GM18868 (cell line): ENCODE results near the gene MUC2.

Experiments
- ATAC-seq: cut with Tn5 transposase; IDR thresholded peaks from one replicate; pipeline ENCODE4 v1.9.1; 2021; ENCODE audit warnings: mild to moderate bottlenecking, moderate library complexity; ENCODE audit not compliant: unreplicated experiment

MUC2 gene

DNA sequence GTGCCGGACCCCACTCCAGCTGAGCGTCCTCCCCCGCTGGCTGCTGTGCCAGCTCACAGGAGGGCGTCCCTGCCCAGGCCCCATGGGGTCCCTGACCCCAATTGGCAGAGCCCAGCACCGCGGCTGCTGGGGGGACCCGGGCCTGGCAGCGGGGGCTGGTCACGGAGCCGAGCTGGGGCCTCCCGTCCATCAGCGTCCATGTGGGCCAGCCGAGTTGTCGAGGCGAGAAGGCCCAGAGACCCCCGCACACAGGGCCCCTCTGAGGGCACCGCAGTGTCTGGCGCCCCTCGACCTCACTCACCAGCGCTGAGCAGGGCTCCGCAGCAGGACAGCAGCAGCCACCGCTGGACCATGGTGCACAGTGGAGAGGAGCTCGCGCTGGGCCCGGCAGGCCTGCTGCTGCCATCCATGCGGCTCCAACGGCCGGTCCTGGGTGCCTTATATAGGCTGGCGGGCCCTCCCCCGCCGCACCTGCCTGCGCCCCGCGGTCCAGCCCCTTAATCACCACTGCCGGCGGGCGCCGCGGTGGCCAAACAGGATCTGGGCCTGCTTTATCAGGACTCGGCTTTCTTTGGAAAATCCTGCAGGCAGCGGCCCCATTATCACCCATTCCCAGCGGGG lies 38.3 kb upstream of the MUC2 start, which contains the start of gene MUC6:
Gene MUC6, minus strand, starts transcription at position 416 of the 621 bp plus-strand sequence. Its CDS starts 63 bp downstream, at position 353.
- ATAC-seq: no peak

DNA sequence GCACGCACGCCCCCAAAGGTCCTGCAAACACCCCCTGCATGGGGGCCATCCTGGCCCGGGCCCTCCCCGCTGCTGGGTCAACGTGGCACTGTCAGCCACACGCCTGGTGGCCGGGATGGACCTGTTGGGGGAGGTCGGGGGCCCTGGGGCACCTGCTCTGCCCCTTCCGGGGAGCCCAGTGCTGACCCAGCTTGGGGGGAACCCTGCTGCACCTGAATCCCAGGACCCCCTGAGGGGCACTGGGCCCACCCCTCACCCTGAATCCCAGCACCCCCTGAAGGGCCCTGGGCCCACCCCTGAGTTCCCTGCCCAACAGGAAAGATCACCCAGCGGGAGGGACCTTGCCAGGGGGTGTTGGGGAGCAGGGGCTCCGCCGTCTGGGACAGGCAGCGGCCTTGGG lies 37.7 kb upstream of the MUC2 start:
- no peak for ATAC-seq

DNA sequence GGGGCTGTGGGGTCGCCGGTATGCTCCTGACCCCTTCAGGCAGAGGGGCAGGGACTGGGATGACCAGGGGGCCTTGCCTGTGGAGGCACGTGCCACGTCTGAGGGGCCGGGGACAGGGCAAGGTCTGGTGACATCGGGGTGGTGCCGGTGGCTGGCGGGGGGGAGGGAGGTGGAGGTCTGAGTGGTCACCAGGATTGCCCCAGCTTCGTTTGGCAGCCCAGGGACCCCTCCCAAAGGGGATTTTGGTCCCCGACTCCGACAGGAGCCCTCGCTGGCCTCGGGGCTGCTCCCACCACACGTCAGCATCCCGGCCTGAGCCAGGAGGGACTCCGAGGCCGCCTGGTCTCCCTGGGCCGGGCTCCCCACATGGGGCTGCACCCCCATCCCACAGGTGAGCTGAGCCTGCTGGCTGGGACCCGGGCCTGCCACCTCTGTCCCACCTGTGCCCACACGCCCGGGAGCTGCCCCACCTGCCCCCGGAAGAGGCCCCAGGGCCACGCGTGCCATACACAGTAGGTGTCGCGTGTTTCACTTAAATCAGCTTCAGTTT lies 37.1 kb upstream of the MUC2 start:
- ATAC-seq: no peak

DNA sequence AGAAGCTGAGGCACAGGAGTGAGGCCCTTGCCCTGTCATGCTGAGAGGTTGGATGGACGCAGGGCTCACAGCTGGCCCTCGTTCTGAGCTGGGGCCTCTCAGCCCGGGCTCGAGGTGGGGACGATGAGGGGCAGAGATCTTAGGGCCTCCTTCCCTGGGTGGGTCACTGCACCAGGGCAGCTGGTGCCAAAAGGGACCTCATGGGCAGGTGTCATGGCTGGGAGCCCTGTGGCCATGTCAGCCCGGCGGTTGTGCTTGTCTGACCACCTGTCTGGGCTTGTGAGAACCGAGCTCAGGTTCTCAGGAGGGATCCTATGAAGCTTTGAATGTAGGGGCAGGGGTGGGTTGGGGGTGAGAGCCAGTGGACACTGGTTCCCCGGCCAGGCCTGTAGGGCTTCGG lies 36.3 kb upstream of the MUC2 start:
- ATAC-seq: no peak

DNA sequence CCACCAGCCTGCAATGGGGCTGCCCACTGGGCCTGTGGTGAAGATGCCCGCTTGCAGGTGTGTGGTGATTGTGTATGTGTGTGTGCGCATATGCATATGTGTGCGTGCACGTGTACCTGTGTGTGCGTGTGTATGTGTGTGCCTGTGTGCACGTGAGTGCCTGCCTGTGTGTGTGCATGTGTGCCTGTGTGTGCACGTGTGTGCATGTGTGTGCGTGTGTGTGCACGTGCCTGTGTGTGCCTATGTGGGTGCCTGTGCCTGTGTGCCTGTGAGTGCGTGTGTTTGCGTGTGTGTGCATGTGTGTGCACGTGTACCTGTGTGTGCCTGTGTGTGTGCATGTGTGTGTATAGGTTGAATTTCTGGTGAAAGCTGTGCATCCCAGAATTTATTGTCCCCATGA lies 35.8 kb upstream of the MUC2 start:
- no peak for ATAC-seq

DNA sequence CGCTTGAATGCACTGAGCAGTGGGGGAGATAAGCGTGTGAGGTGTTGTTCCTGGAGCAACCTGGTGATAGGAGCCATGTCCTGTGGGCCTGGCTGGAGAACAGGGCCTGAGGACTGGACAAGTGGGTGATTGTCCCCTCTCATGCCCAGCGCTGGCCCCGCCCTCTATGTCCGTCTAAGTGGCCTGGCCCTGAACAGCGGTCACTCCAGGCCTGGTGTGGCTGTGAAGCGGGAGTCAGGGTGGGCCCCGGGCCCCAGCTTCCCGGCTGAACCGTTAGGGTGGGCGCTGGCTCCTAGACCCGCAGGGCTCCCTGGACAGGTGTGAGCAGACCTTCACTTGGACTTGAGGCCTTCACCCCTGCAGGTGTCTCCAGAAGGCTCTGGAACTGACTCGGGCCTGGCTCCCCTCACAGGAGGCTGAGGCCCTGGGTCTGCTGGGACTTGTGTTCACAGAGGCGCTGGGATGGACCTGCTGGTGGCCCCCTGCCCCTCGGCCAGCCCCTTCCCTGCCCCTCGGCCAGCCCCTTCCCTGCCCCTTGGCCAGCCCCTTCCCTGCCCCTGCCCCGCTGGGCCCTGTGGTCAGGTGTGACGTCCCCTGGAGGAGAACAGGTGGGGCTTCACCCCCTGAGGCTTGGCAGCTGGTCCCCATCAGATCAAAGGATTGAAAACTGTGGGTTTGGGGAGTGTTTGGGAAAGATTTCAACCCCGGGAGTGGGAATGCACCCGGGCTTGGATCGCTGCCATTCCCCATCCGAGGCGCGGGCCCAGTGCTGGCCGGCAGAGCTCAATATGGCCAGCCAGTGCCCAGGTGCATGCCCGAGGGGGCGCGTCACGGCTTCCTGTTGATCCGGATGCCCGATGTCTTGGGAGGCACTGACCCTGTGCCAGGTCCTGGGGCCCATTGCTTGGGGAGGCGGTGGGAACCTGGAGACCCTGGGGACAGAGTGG lies 34.9 kb upstream of the MUC2 start:
- no peak for ATAC-seq

DNA sequence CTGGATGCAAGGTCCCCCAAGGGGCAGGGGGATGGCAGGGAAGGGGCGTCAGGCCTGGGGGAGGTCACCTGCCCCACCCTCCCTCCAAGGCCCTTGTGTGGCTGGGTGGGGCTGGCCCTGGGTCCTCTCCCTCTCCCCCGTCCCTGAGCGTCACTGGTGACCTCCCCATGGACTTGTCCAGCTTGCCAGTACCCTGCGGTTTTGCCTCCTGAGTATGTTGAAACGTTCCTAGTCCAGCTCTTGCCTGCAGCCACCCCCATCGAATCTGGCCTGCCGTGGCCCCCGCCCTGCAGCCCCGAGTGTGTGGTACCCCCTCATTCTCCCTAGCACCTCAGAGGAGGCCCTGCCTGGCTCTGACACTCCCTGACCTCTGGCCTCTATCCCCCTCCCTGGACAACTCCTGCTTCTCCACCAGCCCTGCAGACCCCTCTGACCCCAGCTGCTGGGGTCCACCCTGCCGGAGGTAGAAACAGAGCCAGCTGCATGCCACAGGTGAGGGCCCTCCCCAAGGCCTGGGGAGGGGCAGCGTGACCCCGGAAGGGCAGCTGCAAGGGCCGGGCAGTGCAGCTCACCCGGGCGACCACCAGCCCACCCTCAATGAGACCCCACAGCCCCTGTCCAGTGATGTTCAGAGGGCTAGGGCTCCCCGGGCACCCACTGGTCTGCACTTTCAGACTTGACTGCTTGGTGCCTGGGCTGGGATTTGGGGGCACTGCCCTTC lies 34.1 kb upstream of the MUC2 start:
- ATAC-seq: no peak

DNA sequence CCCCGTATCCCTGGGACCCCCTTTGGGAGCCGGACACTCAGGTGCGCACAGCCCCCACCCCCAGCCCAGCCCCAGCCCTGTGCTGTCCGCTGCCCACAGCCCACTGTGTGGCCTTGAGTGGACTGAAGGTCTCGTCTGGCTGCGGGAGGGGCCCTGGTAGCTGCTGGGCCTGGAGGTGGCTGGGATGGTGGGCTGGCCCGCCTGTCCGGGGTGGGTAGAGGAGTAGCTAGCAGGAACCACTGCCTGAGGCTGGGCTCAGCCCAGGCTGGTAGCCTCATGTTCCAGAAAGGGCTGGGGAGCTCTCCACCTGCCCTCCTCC lies 33.6 kb upstream of the MUC2 start:
- ATAC-seq: no peak

DNA sequence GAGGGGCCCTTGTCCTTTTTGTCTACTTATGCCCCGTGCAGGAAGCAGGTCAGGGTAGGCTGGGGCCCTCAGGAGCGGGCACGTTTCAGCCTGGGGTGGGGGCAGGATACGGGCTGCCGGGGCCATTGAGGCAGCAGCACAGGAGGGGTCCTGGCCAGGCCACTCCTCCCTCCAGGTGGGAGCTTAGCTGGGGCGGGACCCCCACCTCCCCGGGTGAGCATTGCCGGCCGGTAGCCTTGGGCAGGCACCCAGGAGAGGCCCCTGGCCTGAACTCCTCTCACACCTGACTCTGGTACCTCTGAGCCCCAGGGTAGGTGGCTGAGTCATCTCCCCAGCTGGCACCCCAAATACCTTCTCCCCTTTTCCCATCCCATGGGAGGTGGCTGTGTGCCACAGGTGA lies 33.2 kb upstream of the MUC2 start:
- ATAC-seq: no peak

DNA sequence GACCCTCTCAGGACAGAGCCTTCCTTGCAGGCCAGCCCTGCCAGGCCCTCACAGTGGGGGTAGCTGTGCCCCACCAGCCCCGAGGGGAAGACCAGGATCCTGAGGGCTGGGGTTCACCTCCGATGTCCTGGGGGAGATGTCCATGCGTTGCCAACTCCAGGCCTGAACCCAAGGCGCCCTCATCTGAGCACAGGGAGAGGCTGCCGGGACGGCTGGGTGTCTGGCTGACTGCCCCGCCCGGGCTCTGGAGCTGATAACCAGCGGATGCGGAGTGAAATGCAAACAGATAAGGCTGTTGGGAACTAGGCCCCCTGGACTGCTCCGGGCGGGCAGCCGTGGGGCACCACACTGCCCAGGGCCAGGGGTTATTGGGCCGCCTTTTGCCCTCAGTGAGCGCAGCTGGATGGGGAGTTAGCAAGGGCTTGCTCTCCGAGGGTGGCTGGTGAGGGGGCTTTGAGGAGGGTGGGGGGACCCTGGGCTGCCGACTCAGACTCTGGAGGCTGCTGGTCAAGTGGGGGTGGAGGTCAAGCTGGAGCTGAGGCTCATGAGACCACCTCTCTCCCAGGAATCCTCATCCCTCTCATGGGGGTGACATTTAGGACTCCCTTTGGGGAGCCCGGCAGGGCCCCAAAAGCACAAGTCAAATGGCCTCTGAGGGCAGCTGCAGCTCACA lies 32.6 kb upstream of the MUC2 start:
- no peak for ATAC-seq

DNA sequence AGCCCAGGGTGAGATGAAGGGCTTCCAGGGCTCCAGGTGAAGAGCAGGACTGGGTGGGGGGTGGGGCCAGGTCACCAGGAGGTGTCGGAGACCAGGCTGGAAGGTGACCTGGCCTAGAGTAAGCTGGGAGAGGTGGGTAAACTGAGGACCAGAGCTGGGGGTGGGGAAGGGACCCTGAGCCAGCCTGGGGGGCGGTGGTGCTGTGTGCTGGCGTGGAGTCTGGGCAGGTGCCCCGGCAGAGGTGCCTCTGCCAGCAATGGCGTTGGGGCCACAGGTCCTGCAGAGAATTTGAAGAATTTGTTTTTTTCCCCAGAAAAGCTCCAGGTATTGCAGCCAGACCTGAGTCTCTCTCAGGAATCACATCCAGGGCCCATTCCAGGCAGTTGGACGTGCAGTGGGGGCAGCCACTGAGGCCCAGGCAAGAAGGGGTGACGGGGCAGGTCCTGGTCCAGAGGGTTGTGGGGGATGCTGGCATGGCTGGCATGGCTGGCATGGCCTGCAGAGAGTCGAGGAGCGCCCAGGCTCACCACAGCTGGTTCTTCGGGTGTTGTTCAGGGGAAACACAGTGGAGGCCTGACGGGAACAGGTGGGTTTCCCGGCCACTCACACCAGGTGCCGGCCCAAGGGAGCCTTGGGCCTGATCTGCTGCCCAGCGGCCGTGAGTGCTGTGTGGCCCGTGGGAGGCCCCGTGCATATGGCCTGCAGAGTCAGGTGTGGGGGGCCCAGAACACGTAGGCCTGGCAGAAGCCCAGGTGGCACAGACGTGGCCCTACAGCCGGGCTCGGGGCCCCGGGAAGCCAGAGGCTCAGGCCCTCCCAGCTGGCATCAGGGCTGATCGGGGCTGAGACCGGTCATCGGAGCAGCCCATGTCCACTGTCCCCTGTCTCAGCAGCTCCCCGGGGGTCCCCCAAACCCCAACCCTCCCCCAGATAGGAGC lies 31.8 kb upstream of the MUC2 start:
- no peak for ATAC-seq

DNA sequence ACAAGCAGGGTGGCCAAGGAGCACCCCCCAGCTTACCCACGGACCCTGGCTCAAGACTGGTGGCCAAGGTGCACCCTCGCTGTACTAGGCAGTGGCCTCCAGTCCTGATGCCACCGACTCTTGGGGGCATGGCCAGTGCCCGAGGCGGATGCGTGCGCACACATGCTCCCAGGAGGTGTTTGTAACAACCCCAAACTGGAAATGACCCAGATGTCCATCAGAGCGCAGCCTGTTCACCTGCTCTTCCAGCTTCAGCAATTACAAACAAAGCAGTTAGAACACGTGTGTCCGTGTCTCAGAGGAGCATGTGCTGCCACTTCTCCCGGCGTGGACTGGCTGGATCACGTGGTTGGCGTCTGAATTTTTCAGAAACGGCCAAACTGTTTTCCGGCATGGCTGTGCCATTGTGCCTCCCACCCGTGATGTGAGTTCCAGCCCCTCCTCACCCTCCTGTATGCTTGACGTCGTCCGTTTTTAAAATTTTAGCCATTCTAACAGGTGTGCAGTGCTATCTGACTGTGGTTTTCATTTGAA lies 31.0 kb upstream of the MUC2 start:
- no peak for ATAC-seq

DNA sequence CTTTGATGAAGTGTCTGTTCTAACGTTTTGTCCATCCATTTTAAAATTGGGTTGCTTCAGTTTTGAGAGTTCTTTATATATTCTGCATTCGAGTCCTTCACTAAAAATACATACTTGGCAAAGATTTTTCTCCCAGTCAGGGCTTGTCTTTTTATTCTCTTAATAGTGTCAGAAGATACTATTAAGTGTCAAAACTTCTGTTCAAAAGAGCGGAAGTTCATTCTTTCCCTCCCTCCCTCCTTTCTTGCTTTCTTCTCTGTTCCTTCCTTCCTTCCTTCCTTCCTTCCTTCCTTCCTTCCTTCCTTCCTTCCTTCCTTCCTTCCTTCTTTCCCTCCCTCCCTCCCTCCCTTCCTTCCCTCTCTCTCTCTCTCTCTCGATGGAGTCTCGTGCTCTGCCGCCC lies 30.5 kb upstream of the MUC2 start:
- ATAC-seq: no peak

DNA sequence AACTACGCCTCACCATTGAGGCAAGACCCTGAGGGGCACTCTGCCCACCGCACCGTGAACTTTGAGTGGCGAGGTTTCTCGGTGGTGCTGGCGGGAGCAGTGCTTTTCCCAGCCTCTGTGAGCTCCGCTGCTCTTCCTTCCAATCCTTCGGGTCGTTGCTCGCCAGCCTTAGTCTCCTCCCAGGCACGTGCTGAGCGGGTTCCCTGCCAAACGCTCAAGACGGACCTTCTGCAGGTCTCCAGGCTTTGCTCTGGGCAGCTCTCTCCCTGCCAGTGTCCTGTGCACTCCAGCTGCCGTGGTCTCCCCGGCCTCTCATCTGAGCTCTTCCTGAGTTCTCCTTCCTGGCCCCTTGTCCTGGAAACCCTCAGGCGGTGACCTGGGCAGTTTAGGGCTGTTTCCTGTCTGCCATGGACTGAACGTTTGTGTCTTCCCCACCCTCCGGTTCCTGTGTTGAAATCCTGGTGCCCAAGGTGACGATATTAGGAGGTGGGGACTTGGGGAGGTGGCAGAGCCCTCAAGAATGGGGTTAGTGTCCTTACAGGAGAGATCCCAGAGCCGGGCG lies 27.0 kb upstream of the MUC2 start:
- no peak for ATAC-seq

DNA sequence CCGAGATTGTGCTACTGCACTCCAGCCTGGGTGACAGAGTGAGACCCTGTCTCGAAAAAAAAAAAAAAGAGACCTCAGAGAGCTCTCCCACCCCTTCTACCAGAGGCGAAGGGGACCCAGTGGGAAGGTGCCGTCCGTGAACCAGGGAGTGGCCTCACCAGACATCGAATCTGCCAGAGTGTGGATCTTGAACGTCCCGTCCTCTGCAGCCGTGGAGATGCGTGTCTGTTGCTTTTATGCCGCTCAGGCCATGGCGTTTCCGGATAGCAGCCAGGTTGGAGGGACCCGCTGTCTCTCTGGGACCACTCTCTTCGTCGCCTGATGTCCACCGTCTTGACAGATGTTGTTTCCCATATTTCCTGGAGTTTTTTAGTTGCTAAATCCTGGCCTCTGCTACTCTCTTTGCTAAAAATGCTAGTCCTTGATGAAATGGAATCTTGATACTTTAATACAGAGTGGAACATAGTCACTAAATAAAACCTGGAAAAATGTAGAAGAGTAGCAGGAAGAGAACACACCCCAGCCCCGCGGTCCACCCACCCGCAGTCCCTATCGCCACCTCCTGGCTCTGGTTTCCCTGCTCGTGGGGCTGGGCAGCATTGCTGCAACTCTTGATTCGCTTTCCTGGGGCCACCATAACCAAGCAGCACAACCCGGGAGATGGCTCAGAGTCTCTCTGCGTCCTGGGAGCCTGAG lies 26.2 kb upstream of the MUC2 start:
- no peak for ATAC-seq

DNA sequence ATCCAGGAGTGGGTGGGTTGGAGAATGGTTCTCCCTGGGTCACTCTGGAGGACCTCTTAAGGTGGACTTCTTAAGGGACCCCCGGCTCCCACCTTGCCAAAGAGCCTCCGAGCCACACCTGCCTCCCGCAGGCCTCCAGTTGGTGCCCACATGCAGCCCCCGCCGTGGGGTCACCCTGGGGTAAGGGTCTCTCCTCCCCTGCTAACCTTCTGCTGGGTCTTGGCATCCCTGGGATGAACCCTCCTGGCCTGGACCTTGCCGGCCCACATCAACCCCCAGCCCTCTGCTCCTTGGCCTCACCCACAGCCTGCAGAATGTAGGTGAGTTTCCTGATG lies 25.6 kb upstream of the MUC2 start:
- no peak for ATAC-seq

DNA sequence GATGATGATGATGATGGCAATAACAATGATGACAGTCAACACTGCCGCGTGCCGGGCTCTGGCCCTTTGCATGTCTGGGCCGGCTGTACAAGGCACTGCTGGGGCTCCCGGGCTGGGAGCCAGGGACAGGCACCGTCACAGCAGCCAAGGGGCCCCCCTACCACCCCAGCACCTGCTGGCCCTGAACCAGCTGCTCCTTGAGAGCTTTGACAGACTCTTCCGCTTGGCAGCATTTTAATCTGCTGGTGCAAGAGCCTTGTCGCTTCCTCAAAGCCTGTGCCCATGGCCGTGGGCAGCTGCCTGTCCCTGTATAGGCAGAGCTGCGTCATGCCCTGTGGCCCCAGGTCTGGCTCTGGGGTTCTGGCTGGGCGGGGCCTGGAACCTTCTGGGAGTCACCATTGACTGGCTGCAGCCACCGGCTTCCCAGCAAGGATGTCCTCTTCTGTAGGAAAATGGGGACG lies 25.2 kb upstream of the MUC2 start:
- no peak for ATAC-seq

DNA sequence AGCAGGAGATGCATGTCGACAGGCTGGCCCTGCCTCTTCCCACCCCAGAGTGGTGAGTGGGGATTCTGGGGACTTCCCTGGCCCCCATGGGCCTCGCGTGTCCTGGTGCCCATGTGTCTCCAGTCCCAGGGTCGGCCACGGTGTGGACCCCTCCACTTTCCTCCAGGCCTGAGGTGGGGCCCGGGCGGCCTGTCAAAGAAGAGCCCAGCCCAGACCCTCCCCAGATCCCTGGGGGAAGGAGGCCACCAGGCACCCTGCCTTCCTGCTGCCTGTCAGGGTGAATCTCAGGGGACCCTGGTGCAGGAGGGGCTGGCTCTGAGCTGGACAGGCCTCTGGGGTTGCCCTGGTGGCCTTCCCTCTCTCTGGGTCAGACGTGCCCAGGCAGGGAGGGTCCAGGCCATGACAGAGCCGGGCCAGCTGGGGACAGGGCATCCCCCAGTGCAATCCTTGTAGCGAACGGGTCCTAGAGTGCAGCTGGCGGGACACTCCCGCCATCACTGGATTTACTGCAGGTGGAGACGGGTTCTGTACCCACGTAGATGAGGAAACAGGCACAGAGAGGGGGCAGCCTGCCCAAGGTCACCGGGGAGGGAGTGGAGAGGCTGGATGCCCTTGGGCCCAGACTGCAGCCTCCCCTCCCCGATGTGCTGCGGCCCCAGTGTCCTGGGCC lies 24.6 kb upstream of the MUC2 start:
- no peak for ATAC-seq
